Measurements from ENCODE around the gene RFX2.
A peak's percentile ranks its signal among the peaks of the same experiment; 100 is the strongest.
"Not testable (repeated sequence)": the region's sequence is repeated elsewhere in the genome, so short reads cannot be mapped to it uniquely, and the experiment has no call there.

The RFX2 gene

DNA sequence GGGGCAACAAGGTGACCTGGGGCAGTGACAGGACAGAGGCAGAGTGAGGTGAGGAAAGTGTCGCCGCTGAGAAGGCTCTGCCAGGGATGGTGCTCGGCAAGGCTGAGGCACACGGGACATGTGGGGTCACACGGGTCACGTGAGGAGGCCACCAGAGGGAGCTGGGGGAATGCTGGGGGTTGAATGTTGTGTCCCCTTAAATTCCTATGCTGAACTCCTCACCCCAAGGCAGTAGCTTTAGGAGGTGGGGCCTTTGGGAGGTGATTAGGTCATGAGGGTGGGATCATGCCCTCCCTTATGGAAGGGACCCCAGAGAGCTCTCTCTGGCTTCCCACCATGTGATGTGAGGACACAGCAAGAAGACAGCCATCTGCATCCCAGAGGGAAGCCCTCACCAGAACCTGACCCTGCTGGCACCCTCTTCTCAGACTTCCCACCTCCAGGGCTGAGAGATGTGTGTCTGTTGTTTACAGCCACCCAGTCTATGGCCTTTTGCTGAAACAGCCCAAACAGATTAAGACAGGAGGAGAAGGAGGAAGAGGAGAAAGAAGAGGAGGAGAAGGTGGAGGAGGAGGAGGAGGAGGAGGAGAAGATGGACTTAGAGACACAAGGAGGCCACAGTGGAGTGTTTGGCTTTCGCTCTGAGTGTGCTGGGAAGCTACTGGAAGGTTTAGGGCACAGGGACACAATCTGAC is 35.4 kb downstream of the RFX2 start:
- DNase-seq (ENCODE audit: low spot score), result no peak

GRCh38 chr19:6073858-6074708 is 36.2 kb downstream of the RFX2 start:
- DNase-seq (ENCODE audit: low spot score), result no peak

- DNase-seq (ENCODE audit: low spot score), result not testable (repeated sequence)
Measured at GRCh38 chr19:6073233-6073632, 37.1 kb downstream of the RFX2 start.

GRCh38 chr19:6071875-6072274 is 38.4 kb downstream of the RFX2 start:
- no peak for DNase-seq (ENCODE audit: low spot score)

DNA sequence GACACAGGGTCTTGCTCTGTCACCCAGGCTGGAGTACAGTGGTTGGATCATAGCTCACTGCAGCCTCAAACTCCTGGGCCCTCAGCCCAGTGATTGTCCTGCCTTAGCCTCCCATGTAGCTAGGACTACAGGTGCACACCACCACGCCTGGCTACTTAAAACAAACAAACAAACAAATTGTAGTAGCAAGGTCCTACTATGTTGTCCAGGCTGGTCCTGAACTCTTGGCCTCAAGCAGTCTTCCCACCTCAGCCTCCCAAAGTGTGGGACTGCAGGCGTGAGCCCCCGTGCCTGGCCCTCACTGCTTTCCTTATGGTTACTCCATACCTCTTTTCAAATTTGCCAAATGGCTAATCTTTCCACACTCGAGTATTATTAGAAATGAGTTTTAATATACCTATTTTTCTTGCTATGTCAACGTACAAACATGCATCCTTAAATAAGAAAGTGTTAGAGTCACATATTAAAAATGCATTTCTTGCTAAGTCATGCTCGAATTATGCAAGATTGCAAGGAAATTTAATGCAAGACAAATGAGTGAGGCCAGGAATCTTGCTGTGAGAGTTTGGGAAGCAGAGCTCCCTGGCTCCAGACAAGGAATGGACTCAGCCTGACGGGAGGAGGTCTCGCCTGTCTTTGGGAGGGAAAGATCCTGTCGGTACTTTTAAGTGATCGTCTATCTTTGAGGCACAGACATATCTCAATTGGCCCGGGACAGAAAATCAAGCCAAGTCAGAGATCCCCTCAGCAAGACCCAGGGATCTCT is 39.4 kb downstream of the RFX2 start:
- no peak for DNase-seq (ENCODE audit: low spot score)

DNA sequence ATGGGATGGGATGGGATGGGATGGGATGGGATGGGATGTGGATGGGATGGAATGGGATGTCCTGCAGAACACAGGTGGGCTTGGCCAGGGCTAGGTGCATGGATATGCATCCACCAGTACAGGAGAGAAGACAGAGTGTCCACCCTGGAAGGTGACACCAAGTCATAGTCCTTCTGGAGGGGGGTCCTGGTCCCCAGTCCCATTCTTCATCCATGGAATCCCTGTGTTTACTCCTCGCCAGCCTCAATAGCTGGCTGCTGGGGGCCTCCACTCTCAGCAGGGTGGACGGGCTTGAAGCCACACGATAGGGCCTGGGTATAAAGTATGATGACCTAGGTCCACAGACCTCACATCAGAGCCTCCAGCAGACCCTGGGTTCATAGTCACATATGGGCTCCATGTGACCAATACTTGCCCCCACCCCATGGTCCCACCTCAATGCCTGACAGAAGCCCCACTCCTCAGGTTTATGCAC is 40.1 kb downstream of the RFX2 start:
- no peak for DNase-seq (ENCODE audit: low spot score)

DNA sequence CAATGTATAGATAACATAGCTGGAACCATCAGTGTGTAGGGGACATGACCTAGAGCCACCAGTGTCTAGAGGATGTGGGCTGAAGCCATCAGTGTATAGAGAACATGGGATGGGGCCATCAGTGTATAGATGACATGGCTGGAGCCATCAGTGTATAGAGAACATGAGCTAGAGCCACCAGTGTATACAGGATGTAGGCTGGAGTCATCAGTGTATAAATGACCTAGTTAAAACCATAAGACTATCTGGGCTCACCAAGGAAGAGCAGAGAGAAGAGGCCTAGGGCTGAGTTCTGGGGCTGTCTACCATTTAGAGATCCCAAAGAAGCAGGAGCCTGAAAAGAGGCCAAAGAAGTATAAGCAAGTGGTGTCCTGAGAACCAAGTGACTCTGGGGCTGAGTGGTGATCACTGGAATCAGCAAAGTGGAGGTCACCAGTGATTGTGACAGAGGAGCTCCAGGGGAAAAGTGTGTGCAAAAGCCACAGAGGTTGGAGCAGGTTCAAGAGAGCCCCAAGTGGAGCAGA is 41.0 kb downstream of the RFX2 start:
- DNase-seq (ENCODE audit: low spot score), result no peak

- DNase-seq (ENCODE audit: low spot score), result no peak
Measured at GRCh38 chr19:6068711-6069110, 41.6 kb downstream of the RFX2 start.

DNA sequence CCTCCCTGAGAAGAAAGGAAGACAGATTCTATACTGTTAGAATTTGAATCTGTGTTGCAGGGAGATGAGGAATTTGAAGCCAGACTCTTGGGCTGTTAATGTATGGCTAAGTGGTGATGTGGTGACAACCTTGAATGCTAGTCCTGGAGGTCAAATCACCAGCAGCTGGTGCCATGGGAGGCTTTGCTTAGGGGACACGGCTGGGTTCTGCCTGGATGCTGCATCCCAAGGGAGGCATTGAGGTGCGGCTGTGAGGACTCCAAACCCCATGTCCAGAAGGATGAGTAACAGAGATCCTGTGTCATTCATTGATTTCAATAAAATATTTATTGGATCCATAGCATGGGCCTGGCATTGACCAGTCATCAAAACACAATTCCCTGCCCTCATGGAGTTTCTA is 42.3 kb downstream of the RFX2 start:
- no peak for DNase-seq (ENCODE audit: low spot score)

- peak; percentile 54 for DNase-seq (ENCODE audit: low spot score)
Measured at GRCh38 chr19:6066661-6067646, 43.3 kb downstream of the RFX2 start.

- DNase-seq (ENCODE audit: low spot score), result no peak
Measured at GRCh38 chr19:6065685-6066374, 44.5 kb downstream of the RFX2 start.

DNA sequence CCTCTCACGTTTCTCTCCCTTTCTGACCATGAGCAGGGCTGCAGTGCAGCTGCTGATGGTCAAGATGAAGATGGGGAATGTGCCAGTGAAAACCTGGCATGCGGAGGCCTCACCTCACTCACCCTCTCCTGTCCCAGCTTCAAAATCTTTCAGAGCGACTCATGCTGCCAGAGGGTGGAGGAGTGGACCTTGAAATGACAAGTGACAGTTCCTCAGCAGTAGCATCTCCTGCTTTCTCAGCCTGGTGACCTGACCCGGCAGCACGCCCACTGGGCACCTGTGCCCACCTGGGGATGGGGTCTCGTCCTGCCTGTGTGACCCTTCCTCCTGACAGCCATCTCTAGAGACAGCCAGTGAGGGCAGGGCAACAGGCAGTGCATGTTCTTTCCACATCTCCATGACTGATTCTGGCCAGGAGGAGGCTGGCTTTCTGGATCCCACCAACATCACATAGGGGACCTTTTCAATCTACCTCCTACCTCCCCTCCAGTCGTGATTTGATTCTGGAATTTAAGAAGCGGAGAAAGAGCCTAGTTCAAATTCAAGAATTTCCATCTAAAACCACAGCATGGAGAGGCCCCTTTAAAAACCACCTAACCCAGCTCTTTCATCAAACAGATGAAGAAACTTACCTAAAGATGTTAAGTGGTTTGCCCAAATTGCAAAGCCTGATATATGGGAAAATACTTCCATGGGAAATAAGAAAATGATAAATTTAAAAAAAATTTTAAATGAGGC is 45.8 kb downstream of the RFX2 start:
- no peak for DNase-seq (ENCODE audit: low spot score)

DNA sequence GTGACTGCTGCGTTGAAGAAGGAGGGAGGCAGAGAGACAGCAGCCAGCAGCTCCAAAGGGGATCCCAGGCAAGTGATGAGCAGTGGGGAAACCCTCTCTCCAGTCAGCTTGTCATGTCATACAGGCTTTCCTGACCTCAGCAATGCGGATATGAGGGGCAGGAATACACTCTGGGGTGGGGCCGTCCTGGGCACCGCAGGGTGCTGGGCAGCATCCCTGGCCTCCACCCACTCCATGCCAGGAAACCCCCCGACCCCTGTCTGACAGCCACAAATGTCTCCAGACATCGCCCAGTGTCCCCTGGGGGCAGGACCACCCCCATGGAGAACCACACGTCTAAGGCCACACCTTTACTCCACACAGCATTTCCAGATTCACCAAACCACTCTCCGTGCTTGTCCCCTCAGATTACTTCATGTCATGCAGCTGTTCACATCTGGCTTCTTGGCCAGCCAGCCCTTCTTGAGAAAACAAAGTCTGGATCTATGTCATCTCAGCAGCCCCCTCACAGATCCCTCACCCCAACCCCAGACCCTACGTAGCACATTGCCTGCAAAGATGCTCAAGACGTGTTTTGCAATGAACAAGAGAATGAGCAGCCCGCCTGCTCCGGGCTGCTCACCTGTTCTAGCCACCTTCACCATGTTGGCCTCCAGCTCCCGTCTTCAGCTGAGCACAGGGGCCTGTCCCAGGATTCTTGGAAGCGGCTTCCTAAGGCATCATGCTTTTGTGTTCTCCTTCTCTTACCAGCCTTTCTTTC is 46.5 kb downstream of the RFX2 start:
- DNase-seq (ENCODE audit: low spot score), result no peak

DNA sequence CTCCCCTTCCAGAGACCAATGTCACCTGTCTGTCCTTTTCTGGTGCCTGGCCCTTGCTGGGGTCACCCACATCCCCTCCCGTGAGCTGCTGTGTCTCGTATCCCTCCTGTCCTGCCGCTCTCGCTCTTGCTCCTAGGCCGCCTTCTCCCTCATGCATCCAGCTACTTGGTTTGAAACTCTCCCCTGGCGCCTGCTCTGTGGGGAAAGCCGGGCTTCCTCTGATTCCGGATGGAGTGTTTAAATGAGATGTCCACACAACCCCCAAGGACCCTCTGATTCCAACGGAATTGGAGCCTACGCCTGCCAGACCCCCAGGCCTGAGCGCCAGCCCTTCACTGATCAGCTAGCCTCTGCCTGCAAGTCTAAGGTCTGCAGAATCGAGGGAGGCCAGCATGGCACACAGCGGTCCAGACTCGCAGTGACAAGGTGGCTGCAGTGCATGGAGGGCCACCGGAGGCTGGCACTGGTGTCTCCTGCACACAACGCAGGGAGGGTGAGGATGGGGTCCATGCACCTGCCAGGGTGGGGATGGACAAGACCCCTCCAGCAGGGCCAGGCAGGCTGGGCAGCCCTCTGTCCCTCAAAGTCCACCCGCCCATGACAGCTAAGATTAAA is 47.2 kb downstream of the RFX2 start:
- DNase-seq (ENCODE audit: low spot score), result no peak

DNA sequence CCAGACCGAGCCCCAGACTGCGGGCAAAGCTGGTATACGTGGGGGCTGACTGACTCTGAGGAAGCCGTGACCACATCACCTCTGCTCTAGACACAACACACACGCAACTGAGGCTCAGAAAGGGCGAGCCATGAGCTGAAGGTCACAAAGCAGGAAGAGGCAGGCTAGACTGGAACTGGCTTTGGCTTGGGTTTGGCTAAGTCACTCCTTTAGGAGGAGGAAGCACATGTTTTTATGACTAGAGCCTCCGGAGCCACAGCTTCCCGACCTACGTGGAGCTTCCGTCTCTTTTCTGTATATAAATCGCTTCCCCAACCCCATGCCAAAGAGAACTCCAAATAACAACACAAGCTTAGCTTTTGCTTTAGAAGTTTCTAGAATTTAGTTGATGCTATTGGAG is 48.0 kb downstream of the RFX2 start:
- no peak for DNase-seq (ENCODE audit: low spot score)

DNA sequence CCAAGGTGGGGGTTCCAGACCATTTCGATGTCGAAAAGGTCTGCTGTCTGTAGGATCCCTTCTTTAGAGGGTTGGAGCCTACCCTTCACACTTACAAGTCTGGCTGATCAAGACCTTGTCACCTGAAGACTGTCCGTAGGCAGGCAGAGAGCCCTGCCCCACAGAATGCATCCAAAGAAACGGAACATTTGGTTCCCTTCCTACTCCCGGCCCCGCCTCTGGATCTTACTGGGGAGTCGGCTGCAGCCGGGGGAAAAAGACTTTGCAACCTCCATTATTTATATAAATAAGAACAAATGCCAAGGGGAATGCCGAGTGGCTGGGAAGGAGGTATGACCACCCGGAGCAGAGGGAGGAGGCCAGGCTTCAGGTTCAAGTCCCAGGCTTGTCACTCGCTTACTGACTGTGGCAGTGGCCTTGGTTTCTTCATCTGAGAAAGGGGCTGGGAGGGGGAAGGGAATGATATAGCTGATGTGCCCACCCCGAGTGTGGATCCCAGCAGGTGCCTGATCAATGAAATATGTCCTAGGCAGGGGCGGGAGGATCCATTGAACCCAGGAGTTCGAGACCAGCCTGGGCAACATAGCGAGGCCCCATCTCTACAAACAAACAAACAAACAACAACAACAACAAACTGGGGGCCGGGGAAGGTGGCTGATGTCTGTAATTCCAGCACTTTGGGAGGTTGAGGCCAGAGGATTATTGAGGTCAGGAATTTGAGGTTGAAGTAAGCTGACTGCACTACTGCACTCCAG is 48.7 kb downstream of the RFX2 start:
- DNase-seq (ENCODE audit: low spot score), result no peak

DNA sequence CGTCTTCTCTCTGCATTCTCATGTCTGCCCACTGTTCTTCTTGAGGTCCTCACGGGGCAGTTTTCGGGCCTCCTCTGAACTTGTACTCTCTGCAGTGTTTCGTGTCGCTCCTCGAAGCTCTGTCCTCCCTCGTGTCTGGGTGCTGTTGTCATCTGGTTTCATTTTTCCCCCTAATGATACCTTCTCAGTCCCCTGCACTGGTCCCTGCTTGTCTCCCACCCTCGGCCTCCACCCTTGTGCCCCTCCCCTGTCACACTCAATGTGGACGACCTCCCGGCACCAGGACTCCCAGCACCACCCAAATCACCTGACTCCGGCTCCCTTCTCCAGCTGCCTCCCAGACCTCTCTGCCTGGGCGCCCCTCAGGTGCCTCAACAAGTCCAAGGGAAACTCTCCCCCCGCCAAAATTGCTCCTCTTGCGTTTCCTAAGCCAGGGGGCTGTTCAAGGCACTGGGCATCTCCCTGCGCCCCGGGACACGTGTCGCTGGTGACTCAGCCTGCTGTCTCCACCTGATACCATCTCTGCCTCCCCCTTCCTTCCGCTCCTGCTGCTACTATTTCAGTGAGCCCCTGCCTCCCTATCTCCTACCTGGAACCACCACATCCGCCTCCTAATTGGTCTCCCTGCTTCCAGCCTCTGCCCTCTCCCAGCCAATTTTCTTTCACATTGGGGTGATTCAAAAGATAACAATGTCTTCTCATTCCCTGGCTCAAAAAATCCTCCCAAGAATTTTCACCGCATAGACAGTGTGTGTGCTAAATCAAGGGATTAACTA is 49.5 kb downstream of the RFX2 start:
- DNase-seq (ENCODE audit: low spot score), result no peak

Data from cerebellar cortex (tissue), 1 donor.